Erythroblast (primary cell): ENCODE measurements around the gene PER1.

Experiments
- GATA1 ChIP-seq: IDR thresholded peaks from 2 replicates; pipeline ENCODE4 v1.6.1; 2011; ENCODE audit warnings: low read depth, mild to moderate bottlenecking, control low read depth, low read length, moderate library complexity
- POLR2A ChIP-seq: IDR thresholded peaks from 2 replicates; pipeline ENCODE4 v1.6.1; 2011; ENCODE audit warnings: mild to moderate bottlenecking, low read length

- TF ChIP-seq POLR2A = peak; percentile 47
- TF ChIP-seq GATA1 = no peak
Measured at GRCh38 chr17:8187517-8188262, 35.5 kb upstream of the PER1 start.
